NCI-H2196 (cell line): ENCODE measurements around the gene GOT2.
"Not testable (repeated sequence)": the region's sequence is repeated elsewhere in the genome, so short reads cannot be mapped to it uniquely, and the experiment has no call there.

Experiments
- DNase-seq: peaks from one replicate; lab custom pipeline; 2025; ENCODE audit not compliant: unreplicated experiment; lab: John Stamatoyannopoulos, UW

Gene GOT2

GRCh38 chr16:58733671-58734458 lies at the start of gene GOT2:
GOT2 (minus strand) TSS chr16:58734316; CDS start chr16:58734228, 88 bp downstream.
- peak; percentile 69 for DNase-seq

- DNase-seq, result not testable (repeated sequence)
Measured at GRCh38 chr16:58779291-58779690, 45.2 kb upstream of the GOT2 start.

- DNase-seq, result no peak
Measured at GRCh38 chr16:58773870-58774269, 39.8 kb upstream of the GOT2 start.

- DNase-seq, result no peak
Measured at GRCh38 chr16:58768145-58768544, 34.0 kb upstream of the GOT2 start.

- no peak for DNase-seq
Measured at GRCh38 chr16:58767581-58767980, 33.5 kb upstream of the GOT2 start.

GRCh38 chr16:58756650-58757332 lies 22.7 kb upstream of the GOT2 start:
- no peak for DNase-seq

- DNase-seq, result no peak
Measured at GRCh38 chr16:58755989-58756649, 22.0 kb upstream of the GOT2 start.

- DNase-seq, result no peak
Measured at GRCh38 chr16:58753711-58754134, 19.6 kb upstream of the GOT2 start.

- no peak for DNase-seq
Measured at GRCh38 chr16:58744497-58744896, 10.4 kb upstream of the GOT2 start.

GRCh38 chr16:58741976-58742375 lies 7.9 kb upstream of the GOT2 start:
- no peak for DNase-seq

GRCh38 chr16:58741166-58741565 lies 7.0 kb upstream of the GOT2 start:
- no peak for DNase-seq

- DNase-seq, result no peak
Measured at GRCh38 chr16:58738672-58739296, 4.7 kb upstream of the GOT2 start.

- DNase-seq, result not testable (repeated sequence)
Measured at GRCh38 chr16:58736341-58736740, 2.2 kb upstream of the GOT2 start.

- no peak for DNase-seq
Measured at GRCh38 chr16:58734459-58734787, 307 bp upstream of the GOT2 start.

- DNase-seq, result no peak
Measured at GRCh38 chr16:58733248-58733670, 857 bp downstream of the GOT2 start.

GRCh38 chr16:58732545-58733247 lies 1.4 kb downstream of the GOT2 start:
- no peak for DNase-seq

- DNase-seq, result no peak
Measured at GRCh38 chr16:58730724-58731370, 3.3 kb downstream of the GOT2 start.

GRCh38 chr16:58727796-58728568 lies 6.1 kb downstream of the GOT2 start:
- no peak for DNase-seq

- no peak for DNase-seq
Measured at GRCh38 chr16:58727028-58727781, 6.9 kb downstream of the GOT2 start.
